Cerebellar nuclear complex (tissue), 1 donor: Measurements from ENCODE around the gene LYPD3.

ENCODE experiments used
- DNase-seq, 2 experiments: peaks; one replicate each; lab custom pipeline; 2025; lab: John Stamatoyannopoulos, UW

The LYPD3 gene

GRCh38 chr19:43485951-43486350 lies 20.5 kb upstream of the LYPD3 start:
- no peak for DNase-seq

GRCh38 chr19:43483281-43483680 lies 17.9 kb upstream of the LYPD3 start:
- DNase-seq = no peak

DNA sequence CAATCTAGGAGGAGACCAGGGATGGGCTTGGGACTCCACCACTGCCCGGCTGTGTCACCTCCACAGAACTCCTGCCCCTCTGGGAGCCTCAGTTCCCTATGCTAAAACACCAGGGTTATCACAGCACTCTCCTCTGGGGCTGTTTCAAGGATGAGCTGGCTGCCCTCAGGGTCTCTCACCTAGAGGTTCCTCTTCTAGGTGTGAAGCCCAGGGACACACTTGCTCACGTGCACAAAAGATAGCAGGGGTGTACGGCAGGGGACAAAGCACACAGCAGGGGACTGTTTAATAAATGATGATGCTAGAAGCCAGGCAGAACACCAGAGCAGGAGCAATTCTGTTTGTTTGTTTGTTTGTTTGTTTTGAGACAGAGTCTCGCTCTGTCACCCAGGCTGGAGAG lies 16.8 kb upstream of the LYPD3 start:
- no peak for DNase-seq

DNA sequence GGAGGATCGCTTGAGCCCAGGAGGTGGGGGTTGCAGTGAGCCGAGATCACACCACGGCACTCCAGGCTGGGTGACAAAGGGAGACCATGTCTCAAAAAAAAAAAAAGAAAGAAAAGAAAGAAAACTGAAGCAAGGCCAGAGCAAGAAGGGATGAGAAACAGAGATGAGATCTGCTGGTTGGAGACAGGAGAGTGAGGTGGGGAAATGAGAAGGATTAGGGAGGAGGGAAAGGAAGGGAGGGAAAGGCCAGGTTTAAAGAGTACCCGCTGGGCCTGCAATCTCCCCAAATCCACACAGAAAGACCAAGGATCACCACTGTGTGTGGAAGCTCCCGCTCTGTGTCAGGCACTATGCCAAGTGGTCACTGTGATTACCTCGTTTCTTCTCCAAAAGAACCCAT lies 16.3 kb upstream of the LYPD3 start:
- no peak for DNase-seq

DNA sequence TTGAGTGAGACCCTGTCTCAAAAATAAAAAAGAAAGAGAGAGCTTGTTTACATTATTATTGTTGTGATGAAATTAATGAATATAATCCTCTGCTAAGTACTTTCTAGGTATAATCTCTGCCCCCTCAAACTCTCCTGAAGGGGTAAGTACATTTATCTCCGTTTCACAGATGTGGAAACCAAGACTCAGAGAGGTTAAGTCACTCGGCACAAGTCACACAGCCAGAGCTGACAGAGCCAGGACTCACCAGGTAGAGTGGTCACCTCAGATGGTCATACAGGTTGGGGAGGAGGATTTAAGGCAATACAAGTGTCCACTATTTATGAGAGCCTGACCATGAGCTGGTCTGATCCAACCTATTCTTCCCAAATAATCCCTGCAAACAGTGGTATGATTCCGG lies 15.2 kb upstream of the LYPD3 start:
- no peak for DNase-seq

- no peak for DNase-seq
These were observed 14.7 kb upstream of the LYPD3 start for GRCh38 chr19:43479961-43480561.

GRCh38 chr19:43479226-43479625 lies 13.8 kb upstream of the LYPD3 start:
- DNase-seq = no peak

- no peak for DNase-seq
These were observed 12.9 kb upstream of the LYPD3 start for GRCh38 chr19:43478323-43478722.

- no peak for DNase-seq
These were observed 11.2 kb upstream of the LYPD3 start for GRCh38 chr19:43476606-43477005.

- no peak for DNase-seq
These were observed 9.7 kb upstream of the LYPD3 start for GRCh38 chr19:43474986-43475705.

GRCh38 chr19:43474487-43474886 lies 9.1 kb upstream of the LYPD3 start:
- no peak for DNase-seq

- no peak for DNase-seq
These were observed 5.7 kb upstream of the LYPD3 start for GRCh38 chr19:43471091-43471490.

DNA sequence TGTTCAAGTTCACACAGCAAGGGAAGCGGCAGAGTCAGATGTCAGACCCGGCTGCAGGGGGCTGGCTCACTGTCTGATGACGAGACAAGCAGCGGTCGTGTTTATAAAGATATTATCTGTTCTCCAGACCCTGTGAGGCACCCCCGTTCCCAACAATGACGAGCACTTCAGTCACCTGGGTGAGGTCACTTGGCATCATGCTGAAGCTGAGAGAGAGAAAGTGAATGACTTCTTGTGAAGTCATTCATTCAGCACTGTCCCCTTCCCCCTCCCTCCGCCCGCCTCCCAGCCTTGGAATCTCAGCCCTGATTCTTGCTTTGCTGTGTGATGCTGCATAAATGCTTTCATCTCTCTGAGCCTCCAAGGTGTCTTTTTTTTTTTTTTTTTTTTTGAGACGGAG lies 4.9 kb upstream of the LYPD3 start:
- DNase-seq = no peak

- DNase-seq = no peak
These were observed 3.7 kb upstream of the LYPD3 start for GRCh38 chr19:43469160-43469480.

DNA sequence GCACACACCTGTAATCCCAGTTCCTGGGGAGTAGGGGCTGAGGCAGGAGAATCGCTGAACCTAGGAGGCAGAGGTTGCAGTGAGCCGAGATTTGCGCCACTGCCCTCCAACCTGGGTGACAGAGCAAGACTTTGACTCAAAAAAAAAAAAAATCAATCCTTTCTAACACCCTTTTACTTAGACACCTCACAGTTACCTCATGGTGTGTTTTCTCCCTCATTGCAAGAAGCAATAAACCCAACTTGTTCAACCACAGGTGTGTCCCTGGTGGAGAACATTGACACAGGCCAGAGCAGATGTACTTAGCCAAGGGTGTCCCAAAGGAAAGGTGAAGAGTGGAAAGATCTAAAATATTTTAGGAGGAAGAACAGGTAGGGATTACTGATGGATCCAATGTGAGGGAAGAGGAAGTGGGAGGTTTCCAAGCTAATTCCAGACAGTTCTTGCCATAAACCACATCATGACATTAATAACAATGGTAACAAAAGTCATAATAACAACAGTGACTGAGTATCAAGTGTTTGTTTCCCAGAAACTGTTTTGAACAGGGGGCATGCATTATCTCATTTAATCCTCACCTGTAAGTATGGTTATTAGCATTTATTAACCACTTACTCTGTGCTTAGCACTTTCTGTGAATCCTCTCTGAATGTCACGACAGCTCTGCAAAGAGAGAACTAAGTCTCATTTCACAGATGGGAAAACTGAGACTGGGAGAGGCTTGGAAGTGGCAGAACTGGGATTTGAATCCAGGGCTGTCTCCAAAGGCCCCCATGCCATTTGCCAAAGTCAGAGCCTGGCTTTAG lies 3.1 kb upstream of the LYPD3 start:
- DNase-seq = no peak

DNA sequence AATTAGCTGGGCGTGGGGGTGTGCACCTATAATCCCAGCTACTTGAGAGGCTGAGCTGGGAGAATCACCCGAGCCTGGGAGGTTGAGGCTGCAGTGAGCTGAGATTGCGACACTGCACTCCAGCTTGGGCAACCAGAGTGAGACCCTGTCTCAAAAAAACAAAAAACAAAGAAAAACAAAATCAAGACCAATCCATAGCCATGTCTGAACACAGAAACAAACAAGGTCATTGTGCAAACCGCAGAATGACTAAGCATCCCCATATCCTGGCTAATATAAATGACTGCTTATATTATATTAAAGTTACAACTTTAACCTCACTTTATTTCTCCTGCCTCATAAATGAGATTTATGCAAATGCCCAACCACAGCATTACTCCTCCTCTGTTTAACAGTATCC lies 2.3 kb upstream of the LYPD3 start:
- no peak for DNase-seq

DNA sequence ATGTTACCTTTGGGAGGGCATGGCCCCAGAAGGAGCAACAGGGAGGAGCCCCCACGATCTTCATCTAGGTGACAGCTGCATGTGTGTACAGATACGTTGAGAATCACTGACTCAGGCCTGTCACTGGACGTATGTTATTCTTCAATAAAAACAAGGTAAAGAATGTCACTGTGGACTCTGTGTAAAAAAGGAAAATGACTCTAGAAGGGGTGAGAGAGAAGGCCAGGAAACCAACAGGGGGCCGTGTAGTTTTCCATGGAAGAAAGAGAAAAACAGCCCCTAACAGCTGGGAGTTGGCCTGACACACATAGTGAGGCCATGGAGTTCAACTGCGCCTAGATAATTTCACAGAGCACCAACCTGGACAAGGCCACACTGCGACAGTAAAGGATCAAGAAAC lies 1.9 kb upstream of the LYPD3 start:
- no peak for DNase-seq

GRCh38 chr19:43466793-43467192 lies 1.4 kb upstream of the LYPD3 start:
- DNase-seq = no peak

- DNase-seq = no peak
These were observed 1.2 kb downstream of the LYPD3 start for GRCh38 chr19:43464134-43464775.

GRCh38 chr19:43463381-43464133 lies 1.9 kb downstream of the LYPD3 start:
- DNase-seq = no peak

DNA sequence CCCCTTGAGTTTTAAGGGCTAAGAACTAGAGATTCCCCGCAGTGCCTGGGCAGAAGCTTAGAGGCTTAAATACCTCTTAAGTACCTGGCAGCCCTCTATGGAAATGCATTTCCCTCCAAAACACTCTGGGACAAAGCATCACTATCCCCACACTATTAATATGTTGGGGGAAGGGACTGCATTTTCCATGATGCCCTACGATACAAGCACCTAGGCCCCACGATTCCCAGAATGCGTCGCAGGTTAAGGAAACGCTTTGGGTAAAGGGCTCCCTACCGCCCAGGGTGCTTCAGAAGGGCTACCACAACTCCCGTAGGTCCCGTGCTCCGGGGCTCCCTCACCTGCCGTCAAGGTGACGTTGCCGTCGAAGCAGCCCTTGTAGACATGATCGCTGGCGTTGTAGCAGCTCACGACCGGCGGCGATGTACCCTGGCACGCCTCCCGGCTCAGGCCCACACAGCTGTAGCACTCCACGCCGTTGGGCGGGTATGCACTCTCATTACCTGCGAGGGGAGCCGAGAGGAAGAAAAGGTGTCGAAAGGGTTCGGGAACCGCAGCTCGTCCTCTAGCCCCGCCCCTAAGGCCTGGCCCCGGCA lies 2.5 kb downstream of the LYPD3 start:
- DNase-seq = no peak

DNA sequence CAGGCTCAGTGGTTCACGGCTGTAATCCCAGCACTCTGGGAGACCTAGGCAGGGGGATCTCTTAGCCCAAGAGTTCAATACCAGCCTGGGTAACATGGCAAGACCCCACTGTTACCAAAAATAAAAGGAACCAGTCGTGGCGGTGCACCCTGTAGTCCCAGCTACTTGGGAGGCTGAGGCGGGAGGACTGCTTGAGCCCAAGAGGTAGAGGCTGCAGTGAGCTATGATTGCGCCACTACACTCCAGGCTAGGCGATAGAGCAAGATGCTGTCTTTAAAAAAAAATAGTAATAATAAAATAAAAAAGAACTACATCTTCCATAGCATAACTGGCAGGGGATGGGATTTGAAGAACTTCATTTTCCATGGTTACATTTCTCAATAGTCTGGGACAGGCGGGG lies 3.0 kb downstream of the LYPD3 start:
- no peak for DNase-seq
